HepG2 (cell line): ENCODE results near the gene CADPS. TPM values are rescaled to one million over a fixed set of nuclear protein-coding genes. Genes with fewer than 3 reads are reported as not detected.

ENCODE experiments used
- ATAC-seq: fragments of 200-7000 bp; cut with Tn5 transposase; 3 replicates; pipeline ENCODE4 v1.9.1; 2020; ENCODE audit warnings: mild to moderate bottlenecking, moderate library complexity
- BruUV-seq: library from RNA; stranded (reverse); fragments of 400-500 nt; replicated peaks from 2 replicates; lab custom pipeline; 2021; lab: Mats Ljungman, UMichigan
- CTCF ChIA-PET: fragments of 300-600 bp; formaldehyde crosslinking; extraction: SDS; loops from one replicate; lab custom pipeline; 2021; ENCODE audit warnings: low total read pairs, inconsistent platforms, low intra/inter-chr PET ratio; lab: Yijun Ruan, JAX
- POLR2A ChIA-PET: fragments of 350-600 bp; sonication (Branson Sonifier 250); formaldehyde crosslinking; loops from one replicate; lab custom pipeline; 2020; ENCODE audit warnings: antibody characterized with exemption, inconsistent platforms; lab: Yijun Ruan, JAX
- DNase-seq: peaks from one replicate; pipeline ENCODE4 v3.0.0-alpha.2; 2015; ENCODE audit warnings: low spot score
- FAIRE-seq: peaks from 3 replicates; lab custom pipeline; 2011; peaks lifted over from hg19 to GRCh38; lab: Jason Lieb, UNC
- H2AFZ ChIP-seq: one replicate; pipeline ENCODE4 v1.6.1; 2011; ENCODE audit warnings: low read length, inconsistent platforms
- H3K27ac ChIP-seq: fragments of 300-600 bp; 3 replicates; pipeline ENCODE4 v1.8.0; 2011; ENCODE audit warnings: mixed run types, mild to moderate bottlenecking, mixed read lengths, low read length, inconsistent platforms; ENCODE audit not compliant: insufficient read depth; ENCODE audit errors: extremely low read length
- H3K27me3 ChIP-seq, 2 experiments: fragments of 200-600 bp in 1 of 2; 2 replicates in 1 of 2; 3 replicates in 1 of 2; pipeline versions ENCODE4 v1.6.0 to v1.8.0; 2011; ENCODE audit warnings: low read length in 2 of 2, mild to moderate bottlenecking in 2 of 2, moderate library complexity in 2 of 2, inconsistent platforms in 1 of 2; ENCODE audit not compliant: insufficient read depth in 2 of 2, control insufficient read depth in 1 of 2
- H3K36me3 ChIP-seq, 2 experiments: fragments of 200-600 bp in 1 of 2; replicated peaks in 1 of 2; 2 replicates in 1 of 2; 3 replicates in 1 of 2; pipeline versions ENCODE4 v1.5.1 to v1.8.0; 2011; ENCODE audit warnings: low read length in 2 of 2, inconsistent platforms in 1 of 2; ENCODE audit not compliant: insufficient read depth in 2 of 2, control insufficient read depth in 1 of 2
- H3K4me1 ChIP-seq: 2 replicates; pipeline ENCODE4 v1.5.1; 2012; ENCODE audit warnings: low read length, inconsistent platforms; ENCODE audit not compliant: insufficient read depth
- H3K4me2 ChIP-seq: 2 replicates; pipeline ENCODE4 v1.6.0; 2011; ENCODE audit warnings: low read depth, low read length, inconsistent platforms
- H3K4me3 ChIP-seq, 3 experiments: fragments of 200-600 bp in 1 of 3; sonication (generic), shearing (Covaris generic) in 1 of 3; replicated peaks in 1 of 3; 2 replicates each; pipeline ENCODE4 v1.5.1; 2011 to 2016; ENCODE audit warnings: low read length in 3 of 3, inconsistent platforms in 2 of 3, low read depth in 2 of 3, mild to moderate bottlenecking in 2 of 3, control low read depth in 1 of 3, mixed read lengths in 1 of 3; ENCODE audit not compliant: insufficient read depth in 1 of 3
- H3K79me2 ChIP-seq: one replicate; pipeline ENCODE4 v1.6.1; 2011; ENCODE audit warnings: low read length, inconsistent platforms; ENCODE audit not compliant: insufficient read depth
- H3K9ac ChIP-seq: 2 replicates; pipeline ENCODE4 v1.6.0; 2011; ENCODE audit warnings: mild to moderate bottlenecking, low read depth, low read length, inconsistent platforms; ENCODE audit not compliant: insufficient read depth
- H3K9me3 ChIP-seq: 2 replicates; pipeline ENCODE4 v1.5.1; 2012; ENCODE audit warnings: mild to moderate bottlenecking, low read length
- H4K20me1 ChIP-seq: 2 replicates; pipeline ENCODE4 v1.6.0; 2011; ENCODE audit warnings: inconsistent platforms, mild to moderate bottlenecking, low read length, moderate library complexity; ENCODE audit not compliant: insufficient read depth
- FOXK1 ChIP-seq: sonication (generic); formaldehyde crosslinking; IDR thresholded peaks from 2 replicates; pipeline ENCODE4 v1.4.0; 2020; ENCODE audit warnings: low read depth, missing genetic modification reagents, borderline replicate concordance
- GTF2F1 ChIP-seq: fragments of 150-350 bp; IDR thresholded peaks from 2 replicates; pipeline ENCODE4 v1.6.1; 2014; ENCODE audit warnings: low read length
- MED8 ChIP-seq: sonication (generic); formaldehyde crosslinking; IDR thresholded peaks from 2 replicates; pipeline ENCODE4 v1.8.1; 2023; ENCODE audit warnings: mild to moderate bottlenecking, missing genetic modification reagents; ENCODE audit not compliant: insufficient replicate concordance
- PHF20 ChIP-seq: sonication (generic); formaldehyde crosslinking; IDR thresholded peaks from 2 replicates; pipeline ENCODE4 v1.5.0; 2020; ENCODE audit warnings: mild to moderate bottlenecking, missing genetic modification reagents
- PRPF4 ChIP-seq: fragments of 200-400 bp; formaldehyde crosslinking; IDR thresholded peaks from 2 replicates; pipeline ENCODE4 v1.6.1; 2016; ENCODE audit warnings: low read length, low read depth; ENCODE audit not compliant: poor library complexity, severe bottlenecking
- SMYD3 ChIP-seq: sonication (generic); formaldehyde crosslinking; IDR thresholded peaks from 2 replicates; pipeline ENCODE4 v1.8.1; 2023; ENCODE audit warnings: mild to moderate bottlenecking, missing genetic modification reagents
- SNAI1 ChIP-seq: sonication (generic); formaldehyde crosslinking; IDR thresholded peaks from 2 replicates; pipeline ENCODE4 v1.5.0; 2020; ENCODE audit warnings: mild to moderate bottlenecking, missing genetic modification reagents, borderline replicate concordance
- TAF1 ChIP-seq: sonication (generic); formaldehyde crosslinking; IDR thresholded peaks from 2 replicates; pipeline ENCODE4 v1.4.0; 2020; ENCODE audit warnings: missing genetic modification reagents
- THAP11 ChIP-seq: IDR thresholded peaks from 2 replicates; pipeline ENCODE4 v1.6.1; 2016; ENCODE audit warnings: missing biosample characterization, missing genetic modification reagents
- TSC22D2 ChIP-seq: sonication (generic); formaldehyde crosslinking; IDR thresholded peaks from 2 replicates; pipeline ENCODE4 v1.5.1; 2020; ENCODE audit warnings: missing genetic modification reagents, mild to moderate bottlenecking, borderline replicate concordance
- ZKSCAN8 ChIP-seq: IDR thresholded peaks from 2 replicates; pipeline ENCODE4 v1.6.1; 2016; ENCODE audit warnings: borderline replicate concordance, missing genetic modification reagents, missing compliant biosample characterization
- ZMYM4 ChIP-seq: sonication (generic); formaldehyde crosslinking; IDR thresholded peaks from 2 replicates; pipeline ENCODE4 v1.8.1; 2023; ENCODE audit warnings: mild to moderate bottlenecking, missing genetic modification reagents
- ZNF207 ChIP-seq: fragments of 450-650 bp; IDR thresholded peaks from 2 replicates; pipeline ENCODE4 v1.6.1; 2016; ENCODE audit warnings: antibody characterized with exemption, borderline replicate concordance
- ZNF329 ChIP-seq: sonication (generic); formaldehyde crosslinking; IDR thresholded peaks from 2 replicates; pipeline ENCODE4 v1.9.0; 2021; ENCODE audit warnings: low read depth, mild to moderate bottlenecking, missing genetic modification reagents
- ZNF33B ChIP-seq: sonication (generic); formaldehyde crosslinking; IDR thresholded peaks from 2 replicates; pipeline ENCODE4 v1.5.1; 2020; ENCODE audit warnings: mild to moderate bottlenecking, missing genetic modification reagents
- ZNF589 ChIP-seq: sonication (generic); formaldehyde crosslinking; conservative IDR thresholded peaks from 2 replicates; pipeline ENCODE4 v1.8.0; 2022; ENCODE audit warnings: mild to moderate bottlenecking, moderate library complexity, missing genetic modification reagents
- ZNF691 ChIP-seq: sonication (generic); formaldehyde crosslinking; IDR thresholded peaks from 2 replicates; pipeline ENCODE4 v1.4.0; 2020; ENCODE audit warnings: missing genetic modification reagents, low read depth, mild to moderate bottlenecking, borderline replicate concordance
- ZNF737 ChIP-seq: sonication (generic); formaldehyde crosslinking; IDR thresholded peaks from 2 replicates; pipeline ENCODE4 v1.5.0; 2020; ENCODE audit warnings: missing genetic modification reagents, mild to moderate bottlenecking, borderline replicate concordance
- ZNF883 ChIP-seq: sonication (generic); formaldehyde crosslinking; IDR thresholded peaks from 2 replicates; pipeline ENCODE4 v1.5.1; 2020; ENCODE audit warnings: mild to moderate bottlenecking, missing genetic modification reagents; ENCODE audit errors: not compliant biosample characterization
- WGBS: methylation state at CpG from one replicate; pipeline ENCODE4 v1.1.6; 2017; ENCODE audit warnings: low lambda C conversion rate; 5-methylcytosine and 5-hydroxymethylcytosine counted together
- in situ Hi-C: cut with HindIII; loops from 2 replicates; pipeline ENCODE4 v1.10.0; 2017; ENCODE audit warnings: low pct_unique_long_range_greater_than_20kb; ENCODE audit not compliant: extremely low pct_ligation_motif_present
- intact Hi-C: fragments of 100-400 bp; cut with micrococcal nuclease; formaldehyde crosslinking; loops from one replicate; pipeline ENCODE4 v1.10.0; 2022; ENCODE audit not compliant: unreplicated experiment
- polyA plus RNA-seq, 8 experiments: library from polyadenylated mRNA; depleted of rRNA in 3 of 8; stranded (reverse) in 7 of 8; unstranded in 1 of 8; fragments of >200 nt; fragmentation: Illumina TruSeq in 4 of 8; extraction: Trizol in 4 of 8; gene quantifications; 2 replicates each; pipeline versions ENCODE4 v1.2.1 to v1.2.3, GENCODE V29; 2011 to 2016; ENCODE audit warnings: low read depth in 4 of 8, missing spikeins in 1 of 8, mixed read lengths in 1 of 8; ENCODE audit not compliant: insufficient read depth in 1 of 8
- total RNA-seq, 5 experiments: library from RNA; depleted of rRNA; stranded (reverse); fragments of >200 nt; fragmentation: Illumina TruSeq; extraction: Trizol; gene quantifications; 2 replicates each; pipeline ENCODE4 v1.2.3, GENCODE V29; 2016; ENCODE audit warnings: low read depth in 1 of 5
- TF ChIP-seq, protein P1 (sequence below): sonication (generic); formaldehyde crosslinking; IDR thresholded peaks from 2 replicates; pipeline ENCODE4 v1.4.0; 2020; ENCODE audit warnings: mild to moderate bottlenecking, missing genetic modification reagents
- TF ChIP-seq, protein P2 (sequence below): sonication (generic); formaldehyde crosslinking; IDR thresholded peaks from 2 replicates; pipeline ENCODE4 v1.4.0; 2020; ENCODE audit warnings: missing genetic modification reagents

Gene CADPS
- total and polyA plus RNA-seq, 2 of the 13 experiments (the other 11 are each of a cell fraction or from before 2014, with no cell fraction given) = not detected

GRCh38 chr3:62592408-62592807 is 282.8 kb downstream of the CADPS start (continued):
- TF ChIP-seq TAF1 (CRISPR knock-in tag) = no peak
- no peak for TF ChIP-seq ZNF33B (CRISPR knock-in tag)
- no peak for TF ChIP-seq SMYD3 (CRISPR knock-in tag)
- no peak for TF ChIP-seq MED8 (CRISPR knock-in tag)
- TF ChIP-seq ZNF883 = no peak
- TF ChIP-seq ZKSCAN8 (CRISPR knock-in tag) = no peak
- no peak for TF ChIP-seq ZNF589
- TF ChIP-seq GTF2F1 = no peak
- no peak for TF ChIP-seq ZNF207
- TF ChIP-seq SNAI1 = no peak
- TF ChIP-seq TSC22D2 (CRISPR knock-in tag) = no peak

GRCh38 chr3:62589078-62589477 is 286.1 kb downstream of the CADPS start:
- Histone ChIP-seq H3K4me1 (no peaks in the 10 kb centered on the region), H3K79me2 (no peaks in the 10 kb centered on the region), H3K27me3 (0 out of 5 replicates have a peak, but pooled peaks cover 0 to 4% of the 10 kb centered on the region in 2 experiments), H2AFZ (no peak overlapping the region), H3K9me3 (no peaks in the 10 kb centered on the region), H3K4me3 (no peak overlapping the region), H3K36me3 (no peaks in the 10 kb centered on the region), H3K9ac (no peak overlapping the region), H3K27ac (no peak overlapping the region), H3K4me2 (no peak overlapping the region), H4K20me1 (no peaks in the 10 kb centered on the region)
- ATAC-seq = no peak
- intact Hi-C loops (no loop called here), in situ Hi-C loops (no loop called here)
- WGBS = 13% methylated on average over 4 of the region's 4 CpGs
- no TSS peak for BruUV-seq
- no peak for DNase-seq
- no peak for FAIRE-seq
- POLR2A ChIA-PET = no interaction called here
- CTCF ChIA-PET = no interaction called here
- TF ChIP-seq ZMYM4 (CRISPR knock-in tag) (no peak), FOXK1 (CRISPR knock-in tag) (no peak), ZNF737 (CRISPR knock-in tag) (no peak), ZNF329 (CRISPR knock-in tag) (no peak), PRPF4 (no peak), ZNF691 (CRISPR knock-in tag) (no peak), THAP11 (no peak), PHF20 (no peak)
- TF ChIP-seq, protein P1, sequence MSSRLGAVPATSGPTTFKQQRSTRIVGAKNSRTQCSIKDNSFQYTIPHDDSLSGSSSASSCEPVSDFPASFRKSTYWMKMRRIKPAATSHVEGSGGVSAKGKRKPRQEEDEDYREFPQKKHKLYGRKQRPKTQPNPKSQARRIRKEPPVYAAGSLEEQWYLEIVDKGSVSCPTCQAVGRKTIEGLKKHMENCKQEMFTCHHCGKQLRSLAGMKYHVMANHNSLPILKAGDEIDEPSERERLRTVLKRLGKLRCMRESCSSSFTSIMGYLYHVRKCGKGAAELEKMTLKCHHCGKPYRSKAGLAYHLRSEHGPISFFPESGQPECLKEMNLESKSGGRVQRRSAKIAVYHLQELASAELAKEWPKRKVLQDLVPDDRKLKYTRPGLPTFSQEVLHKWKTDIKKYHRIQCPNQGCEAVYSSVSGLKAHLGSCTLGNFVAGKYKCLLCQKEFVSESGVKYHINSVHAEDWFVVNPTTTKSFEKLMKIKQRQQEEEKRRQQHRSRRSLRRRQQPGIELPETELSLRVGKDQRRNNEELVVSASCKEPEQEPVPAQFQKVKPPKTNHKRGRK (CRISPR knock-in tag) = no peak
- TF ChIP-seq, protein P2, sequence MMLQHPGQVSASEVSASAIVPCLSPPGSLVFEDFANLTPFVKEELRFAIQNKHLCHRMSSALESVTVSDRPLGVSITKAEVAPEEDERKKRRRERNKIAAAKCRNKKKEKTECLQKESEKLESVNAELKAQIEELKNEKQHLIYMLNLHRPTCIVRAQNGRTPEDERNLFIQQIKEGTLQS (CRISPR knock-in tag) = no peak
- TF ChIP-seq, all 625 proteins: peak for 0
